GM23338 (cell line): ENCODE measurements around the gene TNRC18. TPM values are rescaled to one million over a fixed set of nuclear protein-coding genes. Genes with fewer than 3 reads are reported as not detected.

ENCODE experiments used
- ATAC-seq: fragments of 200-7000 bp; cut with Tn5 transposase; 3 replicates; pipeline ENCODE4 v1.9.1; 2020
- DNase-seq: peaks from one replicate; pipeline ENCODE4 v3.0.0-alpha.2; 2015; ENCODE audit warnings: low spot score
- H2AFZ ChIP-seq: fragments of 200-600 bp; sonication (generic); 2 replicates; pipeline ENCODE4 v1.8.0; 2016; ENCODE audit warnings: antibody characterized with exemption, mild to moderate bottlenecking, moderate library complexity
- H3F3A ChIP-seq: fragments of 200-600 bp; sonication (generic); replicated peaks from 2 replicates; pipeline ENCODE4 v1.8.0; 2017; ENCODE audit warnings: antibody characterized with exemption, mixed run types, low read depth
- H3K27ac ChIP-seq: fragments of 200-600 bp; sonication (generic); 2 replicates; pipeline ENCODE4 v1.6.1; 2016; ENCODE audit warnings: low read depth
- H3K27me3 ChIP-seq: fragments of 200-600 bp; sonication (generic); 2 replicates; pipeline ENCODE4 v1.8.0; 2016; ENCODE audit warnings: mild to moderate bottlenecking, mixed run types, moderate library complexity; ENCODE audit not compliant: insufficient read depth
- H3K36me3 ChIP-seq: fragments of 200-600 bp; sonication (generic); 2 replicates; pipeline ENCODE4 v1.8.0; 2016; ENCODE audit warnings: mild to moderate bottlenecking; ENCODE audit not compliant: insufficient read depth
- H3K4me1 ChIP-seq: fragments of 200-600 bp; sonication (generic); 2 replicates; pipeline ENCODE4 v1.8.0; 2016; ENCODE audit warnings: mild to moderate bottlenecking, moderate library complexity; ENCODE audit not compliant: insufficient read depth
- H3K4me2 ChIP-seq: fragments of 200-600 bp; sonication (generic); 2 replicates; pipeline ENCODE4 v1.7.1; 2017; ENCODE audit warnings: mixed run types
- H3K4me3 ChIP-seq: fragments of 200-600 bp; sonication (generic); 2 replicates; pipeline ENCODE4 v1.6.1; 2016; ENCODE audit warnings: mixed run types
- H3K79me2 ChIP-seq: fragments of 200-600 bp; sonication (generic); replicated peaks from 2 replicates; pipeline ENCODE4 v1.8.0; 2017; ENCODE audit warnings: mild to moderate bottlenecking; ENCODE audit not compliant: insufficient read depth
- H3K9me2 ChIP-seq: fragments of 200-600 bp; sonication (generic); 2 replicates; pipeline ENCODE4 v1.8.0; 2017; ENCODE audit not compliant: insufficient read depth
- H4K20me1 ChIP-seq: fragments of 200-600 bp; sonication (generic); replicated peaks from 2 replicates; pipeline ENCODE4 v1.8.0; 2017; ENCODE audit warnings: mild to moderate bottlenecking; ENCODE audit not compliant: insufficient read depth
- H3K27ac Mint-ChIP-seq: 2 replicates; pipeline ENCODE4 v1.8.0; 2020; ENCODE audit warnings: inconsistent platforms, mild to moderate bottlenecking, moderate library complexity, mixed read lengths
- H3K27me3 Mint-ChIP-seq: 3 replicates; pipeline ENCODE4 v1.8.0; 2022; ENCODE audit warnings: low read depth, mild to moderate bottlenecking, moderate library complexity, mixed read lengths, inconsistent platforms; ENCODE audit not compliant: insufficient read depth, poor library complexity
- H3K36me3 Mint-ChIP-seq: 3 replicates; pipeline ENCODE4 v1.8.0; 2021; ENCODE audit warnings: low read depth, mild to moderate bottlenecking, inconsistent platforms, moderate library complexity, mixed read lengths
- H3K4me1 Mint-ChIP-seq: 3 replicates; pipeline ENCODE4 v1.8.0; 2020; ENCODE audit warnings: mild to moderate bottlenecking, inconsistent platforms, mixed read lengths
- H3K4me3 Mint-ChIP-seq: 3 replicates; pipeline ENCODE4 v1.8.0; 2021; ENCODE audit warnings: moderate library complexity, mild to moderate bottlenecking, inconsistent platforms, mixed read lengths
- H3K9me3 Mint-ChIP-seq: 3 replicates; pipeline ENCODE4 v1.8.0; 2020; ENCODE audit warnings: moderate library complexity, mild to moderate bottlenecking, inconsistent platforms, mixed read lengths
- CREB1 ChIP-seq: fragments of 250-450 bp; sonication (Bioruptor Pico); IDR thresholded peaks from 2 replicates; pipeline ENCODE4 v1.5.0; 2020; ENCODE audit warnings: low read depth, mild to moderate bottlenecking, moderate library complexity
- EZH2 ChIP-seq: fragments of 200-600 bp; sonication (generic); IDR thresholded peaks from one replicate; pipeline ENCODE4 v1.8.0; 2017; ENCODE audit warnings: antibody characterized with exemption, mild to moderate bottlenecking, low read depth; ENCODE audit not compliant: unreplicated experiment
- EZH2phosphoT487 ChIP-seq: fragments of 200-600 bp; sonication (generic); IDR thresholded peaks from one replicate; pipeline ENCODE4 v1.8.1; 2018; ENCODE audit warnings: antibody characterized with exemption; ENCODE audit not compliant: unreplicated experiment
- JUNB ChIP-seq: IDR thresholded peaks from one replicate; pipeline ENCODE4 v1.6.1; 2016; ENCODE audit warnings: antibody characterized with exemption; ENCODE audit not compliant: unreplicated experiment
- NANOG ChIP-seq: IDR thresholded peaks from 2 replicates; pipeline ENCODE4 v1.6.1; 2016; ENCODE audit warnings: antibody characterized with exemption, borderline replicate concordance
- POLR2AphosphoS5 ChIP-seq: IDR thresholded peaks from 2 replicates; pipeline ENCODE4 v1.6.1; 2016; ENCODE audit warnings: antibody characterized with exemption, low read depth
- STAT1 ChIP-seq: IDR thresholded peaks from one replicate; pipeline ENCODE4 v1.6.1; 2016; ENCODE audit warnings: antibody characterized with exemption; ENCODE audit not compliant: unreplicated experiment
- ZNF114 ChIP-seq: fragments of 250-450 bp; sonication (Bioruptor Pico); IDR thresholded peaks from 2 replicates; pipeline ENCODE4 v1.5.0; 2020; ENCODE audit warnings: mild to moderate bottlenecking, moderate library complexity
- ZNF331 ChIP-seq: fragments of 250-450 bp; sonication (Bioruptor Pico); IDR thresholded peaks from 2 replicates; pipeline ENCODE4 v1.5.0; 2020; ENCODE audit warnings: low read depth, mild to moderate bottlenecking, moderate library complexity
- polyA plus RNA-seq: library from polyadenylated mRNA; unstranded; fragments of >200 nt; fragmentation: Nextera tagmentation; extraction: Ambion mirVana; gene quantifications from 2 replicates; pipeline ENCODE4 v1.2.1, GENCODE V29; 2016
- total RNA-seq: library from RNA; depleted of rRNA; stranded (reverse); fragments of >200 nt; shearing (Covaris generic); gene quantifications from 2 replicates; pipeline ENCODE4 v1.2.3, GENCODE V29; 2014
- TF ChIP-seq, protein P1 (sequence below): IDR thresholded peaks from one replicate; pipeline ENCODE4 v1.6.1; 2018; ENCODE audit warnings: antibody characterized with exemption; ENCODE audit not compliant: unreplicated experiment
- TF ChIP-seq, protein P2 (sequence below): fragments of 250-450 bp; sonication (Bioruptor Pico); IDR thresholded peaks from 2 replicates; pipeline ENCODE4 v1.5.0; 2020; ENCODE audit warnings: mild to moderate bottlenecking, moderate library complexity
- TF ChIP-seq, protein P3 (sequence below), 2 experiments: fragments of 200-600 bp in 1 of 2; sonication (generic) in 1 of 2; conservative IDR thresholded peaks; 2 replicates each; pipeline versions ENCODE4 v1.5.1 to v1.6.1; 2016 to 2017; ENCODE audit warnings: antibody characterized with exemption in 2 of 2, low read depth in 2 of 2, mild to moderate bottlenecking in 2 of 2, moderate library complexity in 1 of 2
- TF ChIP-seq, protein P4 (sequence below): IDR thresholded peaks from 2 replicates; pipeline ENCODE4 v1.6.1; 2016; ENCODE audit warnings: antibody characterized with exemption

The TNRC18 gene
- total and polyA plus RNA-seq, 2 experiments from 2014 or later: 2.1 to 17.5 TPM

DNA sequence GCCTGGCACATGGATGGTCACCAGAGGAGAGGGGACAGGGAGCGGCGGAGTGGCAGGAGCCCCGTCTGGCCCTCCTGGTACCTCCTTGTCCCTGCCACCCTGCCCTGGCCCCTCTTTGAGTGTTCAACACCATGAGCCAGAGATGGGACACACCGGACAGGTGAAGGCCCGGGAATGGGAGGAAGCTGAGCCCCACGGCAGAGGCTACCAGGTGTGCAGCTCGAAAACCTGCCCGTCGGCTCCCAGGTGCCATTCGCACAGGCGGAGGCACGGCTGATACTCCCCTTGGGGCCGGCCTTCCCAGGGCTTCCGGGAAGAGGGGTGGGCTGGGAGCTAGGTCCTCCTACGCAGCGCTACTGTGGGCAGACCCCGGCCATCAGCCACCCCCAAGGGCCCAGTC lies 44.1 kb downstream of the TNRC18 start:
- TF ChIP-seq, protein P1, sequence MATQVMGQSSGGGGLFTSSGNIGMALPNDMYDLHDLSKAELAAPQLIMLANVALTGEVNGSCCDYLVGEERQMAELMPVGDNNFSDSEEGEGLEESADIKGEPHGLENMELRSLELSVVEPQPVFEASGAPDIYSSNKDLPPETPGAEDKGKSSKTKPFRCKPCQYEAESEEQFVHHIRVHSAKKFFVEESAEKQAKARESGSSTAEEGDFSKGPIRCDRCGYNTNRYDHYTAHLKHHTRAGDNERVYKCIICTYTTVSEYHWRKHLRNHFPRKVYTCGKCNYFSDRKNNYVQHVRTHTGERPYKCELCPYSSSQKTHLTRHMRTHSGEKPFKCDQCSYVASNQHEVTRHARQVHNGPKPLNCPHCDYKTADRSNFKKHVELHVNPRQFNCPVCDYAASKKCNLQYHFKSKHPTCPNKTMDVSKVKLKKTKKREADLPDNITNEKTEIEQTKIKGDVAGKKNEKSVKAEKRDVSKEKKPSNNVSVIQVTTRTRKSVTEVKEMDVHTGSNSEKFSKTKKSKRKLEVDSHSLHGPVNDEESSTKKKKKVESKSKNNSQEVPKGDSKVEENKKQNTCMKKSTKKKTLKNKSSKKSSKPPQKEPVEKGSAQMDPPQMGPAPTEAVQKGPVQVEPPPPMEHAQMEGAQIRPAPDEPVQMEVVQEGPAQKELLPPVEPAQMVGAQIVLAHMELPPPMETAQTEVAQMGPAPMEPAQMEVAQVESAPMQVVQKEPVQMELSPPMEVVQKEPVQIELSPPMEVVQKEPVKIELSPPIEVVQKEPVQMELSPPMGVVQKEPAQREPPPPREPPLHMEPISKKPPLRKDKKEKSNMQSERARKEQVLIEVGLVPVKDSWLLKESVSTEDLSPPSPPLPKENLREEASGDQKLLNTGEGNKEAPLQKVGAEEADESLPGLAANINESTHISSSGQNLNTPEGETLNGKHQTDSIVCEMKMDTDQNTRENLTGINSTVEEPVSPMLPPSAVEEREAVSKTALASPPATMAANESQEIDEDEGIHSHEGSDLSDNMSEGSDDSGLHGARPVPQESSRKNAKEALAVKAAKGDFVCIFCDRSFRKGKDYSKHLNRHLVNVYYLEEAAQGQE: no peak
- TF ChIP-seq, protein P2, sequence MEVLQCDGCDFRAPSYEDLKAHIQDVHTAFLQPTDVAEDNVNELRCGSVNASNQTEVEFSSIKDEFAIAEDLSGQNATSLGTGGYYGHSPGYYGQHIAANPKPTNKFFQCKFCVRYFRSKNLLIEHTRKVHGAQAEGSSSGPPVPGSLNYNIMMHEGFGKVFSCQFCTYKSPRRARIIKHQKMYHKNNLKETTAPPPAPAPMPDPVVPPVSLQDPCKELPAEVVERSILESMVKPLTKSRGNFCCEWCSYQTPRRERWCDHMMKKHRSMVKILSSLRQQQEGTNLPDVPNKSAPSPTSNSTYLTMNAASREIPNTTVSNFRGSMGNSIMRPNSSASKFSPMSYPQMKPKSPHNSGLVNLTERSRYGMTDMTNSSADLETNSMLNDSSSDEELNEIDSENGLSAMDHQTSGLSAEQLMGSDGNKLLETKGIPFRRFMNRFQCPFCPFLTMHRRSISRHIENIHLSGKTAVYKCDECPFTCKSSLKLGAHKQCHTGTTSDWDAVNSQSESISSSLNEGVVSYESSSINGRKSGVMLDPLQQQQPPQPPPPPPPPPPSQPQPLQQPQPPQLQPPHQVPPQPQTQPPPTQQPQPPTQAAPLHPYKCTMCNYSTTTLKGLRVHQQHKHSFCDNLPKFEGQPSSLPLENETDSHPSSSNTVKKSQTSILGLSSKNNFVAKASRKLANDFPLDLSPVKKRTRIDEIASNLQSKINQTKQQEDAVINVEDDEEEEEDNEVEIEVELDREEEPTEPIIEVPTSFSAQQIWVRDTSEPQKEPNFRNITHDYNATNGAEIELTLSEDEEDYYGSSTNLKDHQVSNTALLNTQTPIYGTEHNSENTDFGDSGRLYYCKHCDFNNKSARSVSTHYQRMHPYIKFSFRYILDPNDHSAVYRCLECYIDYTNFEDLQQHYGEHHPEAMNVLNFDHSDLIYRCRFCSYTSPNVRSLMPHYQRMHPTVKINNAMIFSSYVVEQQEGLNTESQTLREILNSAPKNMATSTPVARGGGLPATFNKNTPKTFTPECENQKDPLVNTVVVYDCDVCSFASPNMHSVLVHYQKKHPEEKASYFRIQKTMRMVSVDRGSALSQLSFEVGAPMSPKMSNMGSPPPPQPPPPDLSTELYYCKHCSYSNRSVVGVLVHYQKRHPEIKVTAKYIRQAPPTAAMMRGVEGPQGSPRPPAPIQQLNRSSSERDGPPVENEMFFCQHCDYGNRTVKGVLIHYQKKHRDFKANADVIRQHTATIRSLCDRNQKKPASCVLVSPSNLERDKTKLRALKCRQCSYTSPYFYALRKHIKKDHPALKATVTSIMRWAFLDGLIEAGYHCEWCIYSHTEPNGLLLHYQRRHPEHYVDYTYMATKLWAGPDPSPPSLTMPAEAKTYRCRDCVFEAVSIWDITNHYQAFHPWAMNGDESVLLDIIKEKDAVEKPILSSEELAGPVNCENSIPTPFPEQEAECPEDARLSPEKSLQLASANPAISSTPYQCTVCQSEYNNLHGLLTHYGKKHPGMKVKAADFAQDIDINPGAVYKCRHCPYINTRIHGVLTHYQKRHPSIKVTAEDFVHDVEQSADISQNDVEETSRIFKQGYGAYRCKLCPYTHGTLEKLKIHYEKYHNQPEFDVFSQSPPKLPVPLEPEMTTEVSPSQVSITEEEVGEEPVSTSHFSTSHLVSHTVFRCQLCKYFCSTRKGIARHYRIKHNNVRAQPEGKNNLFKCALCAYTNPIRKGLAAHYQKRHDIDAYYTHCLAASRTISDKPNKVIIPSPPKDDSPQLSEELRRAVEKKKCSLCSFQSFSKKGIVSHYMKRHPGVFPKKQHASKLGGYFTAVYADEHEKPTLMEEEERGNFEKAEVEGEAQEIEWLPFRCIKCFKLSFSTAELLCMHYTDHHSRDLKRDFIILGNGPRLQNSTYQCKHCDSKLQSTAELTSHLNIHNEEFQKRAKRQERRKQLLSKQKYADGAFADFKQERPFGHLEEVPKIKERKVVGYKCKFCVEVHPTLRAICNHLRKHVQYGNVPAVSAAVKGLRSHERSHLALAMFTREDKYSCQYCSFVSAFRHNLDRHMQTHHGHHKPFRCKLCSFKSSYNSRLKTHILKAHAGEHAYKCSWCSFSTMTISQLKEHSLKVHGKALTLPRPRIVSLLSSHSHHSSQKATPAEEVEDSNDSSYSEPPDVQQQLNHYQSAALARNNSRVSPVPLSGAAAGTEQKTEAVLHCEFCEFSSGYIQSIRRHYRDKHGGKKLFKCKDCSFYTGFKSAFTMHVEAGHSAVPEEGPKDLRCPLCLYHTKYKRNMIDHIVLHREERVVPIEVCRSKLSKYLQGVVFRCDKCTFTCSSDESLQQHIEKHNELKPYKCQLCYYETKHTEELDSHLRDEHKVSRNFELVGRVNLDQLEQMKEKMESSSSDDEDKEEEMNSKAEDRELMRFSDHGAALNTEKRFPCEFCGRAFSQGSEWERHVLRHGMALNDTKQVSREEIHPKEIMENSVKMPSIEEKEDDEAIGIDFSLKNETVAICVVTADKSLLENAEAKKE (CRISPR knock-in tag): no peak
- TF ChIP-seq EZH2: no peak
- TF ChIP-seq, protein P3, sequence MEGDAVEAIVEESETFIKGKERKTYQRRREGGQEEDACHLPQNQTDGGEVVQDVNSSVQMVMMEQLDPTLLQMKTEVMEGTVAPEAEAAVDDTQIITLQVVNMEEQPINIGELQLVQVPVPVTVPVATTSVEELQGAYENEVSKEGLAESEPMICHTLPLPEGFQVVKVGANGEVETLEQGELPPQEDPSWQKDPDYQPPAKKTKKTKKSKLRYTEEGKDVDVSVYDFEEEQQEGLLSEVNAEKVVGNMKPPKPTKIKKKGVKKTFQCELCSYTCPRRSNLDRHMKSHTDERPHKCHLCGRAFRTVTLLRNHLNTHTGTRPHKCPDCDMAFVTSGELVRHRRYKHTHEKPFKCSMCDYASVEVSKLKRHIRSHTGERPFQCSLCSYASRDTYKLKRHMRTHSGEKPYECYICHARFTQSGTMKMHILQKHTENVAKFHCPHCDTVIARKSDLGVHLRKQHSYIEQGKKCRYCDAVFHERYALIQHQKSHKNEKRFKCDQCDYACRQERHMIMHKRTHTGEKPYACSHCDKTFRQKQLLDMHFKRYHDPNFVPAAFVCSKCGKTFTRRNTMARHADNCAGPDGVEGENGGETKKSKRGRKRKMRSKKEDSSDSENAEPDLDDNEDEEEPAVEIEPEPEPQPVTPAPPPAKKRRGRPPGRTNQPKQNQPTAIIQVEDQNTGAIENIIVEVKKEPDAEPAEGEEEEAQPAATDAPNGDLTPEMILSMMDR (conservative IDR thresholded peaks at IDR 0.05; ENCODE audit: low read depth in 2 of 2): no peak
- no peak for TF ChIP-seq JUNB
- TF ChIP-seq STAT1: no peak
- TF ChIP-seq ZNF114: no peak
- no peak for TF ChIP-seq CREB1 (CRISPR knock-in tag)
- no peak for TF ChIP-seq POLR2AphosphoS5
- no peak for TF ChIP-seq EZH2phosphoT487
- TF ChIP-seq, protein P4, sequence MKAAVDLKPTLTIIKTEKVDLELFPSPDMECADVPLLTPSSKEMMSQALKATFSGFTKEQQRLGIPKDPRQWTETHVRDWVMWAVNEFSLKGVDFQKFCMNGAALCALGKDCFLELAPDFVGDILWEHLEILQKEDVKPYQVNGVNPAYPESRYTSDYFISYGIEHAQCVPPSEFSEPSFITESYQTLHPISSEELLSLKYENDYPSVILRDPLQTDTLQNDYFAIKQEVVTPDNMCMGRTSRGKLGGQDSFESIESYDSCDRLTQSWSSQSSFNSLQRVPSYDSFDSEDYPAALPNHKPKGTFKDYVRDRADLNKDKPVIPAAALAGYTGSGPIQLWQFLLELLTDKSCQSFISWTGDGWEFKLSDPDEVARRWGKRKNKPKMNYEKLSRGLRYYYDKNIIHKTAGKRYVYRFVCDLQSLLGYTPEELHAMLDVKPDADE: no peak
- TF ChIP-seq ZNF331 (CRISPR knock-in tag): no peak
- TF ChIP-seq NANOG: no peak
- Histone ChIP-seq H3K4me2 (no peak overlapping the region), H3K27ac (no peak overlapping the region), H3K79me2 (peaks cover 7% of the 10 kb centered on the region; the same call in 1 of the 2 replicates), H4K20me1 (0 out of 2 replicates have a peak, but pooled peaks cover 2% of the 10 kb centered on the region), H3F3A (no peaks in the 10 kb centered on the region), H3K36me3 (no peaks in the 10 kb centered on the region), H3K4me1 (peaks cover 14% of the 10 kb centered on the region; the same call in 1 of the 2 replicates), H3K27me3 (no peaks in the 10 kb centered on the region), H3K4me3 (no peak overlapping the region), H3K9me2 (no peaks in the 10 kb centered on the region), H2AFZ (no peak overlapping the region)
- Mint-ChIP-seq H3K4me1 (peaks cover 8% of the 10 kb centered on the region), H3K27me3 (peaks cover 17% of the 10 kb centered on the region), H3K27ac (no peak overlapping the region), H3K9me3 (no peaks in the 10 kb centered on the region), H3K36me3 (no peaks in the 10 kb centered on the region), H3K4me3 (no peak overlapping the region)
- DNase-seq (no peak), ATAC-seq (no peak)
